ENCODE measurements around the gene PRDM16.
A peak's percentile ranks its signal among the peaks of the same experiment; 100 is the strongest.

Gene PRDM16

GRCh38 chr1:3481046-3481445, 412.0 kb downstream of the PRDM16 start:
- no peak for DNase-seq (ENCODE audit: low read depth)
- no peak overlapping the region for H3K4me3 ChIP-seq (ENCODE audit: low read depth, low read length)
- TF ChIP-seq, protein P1, sequence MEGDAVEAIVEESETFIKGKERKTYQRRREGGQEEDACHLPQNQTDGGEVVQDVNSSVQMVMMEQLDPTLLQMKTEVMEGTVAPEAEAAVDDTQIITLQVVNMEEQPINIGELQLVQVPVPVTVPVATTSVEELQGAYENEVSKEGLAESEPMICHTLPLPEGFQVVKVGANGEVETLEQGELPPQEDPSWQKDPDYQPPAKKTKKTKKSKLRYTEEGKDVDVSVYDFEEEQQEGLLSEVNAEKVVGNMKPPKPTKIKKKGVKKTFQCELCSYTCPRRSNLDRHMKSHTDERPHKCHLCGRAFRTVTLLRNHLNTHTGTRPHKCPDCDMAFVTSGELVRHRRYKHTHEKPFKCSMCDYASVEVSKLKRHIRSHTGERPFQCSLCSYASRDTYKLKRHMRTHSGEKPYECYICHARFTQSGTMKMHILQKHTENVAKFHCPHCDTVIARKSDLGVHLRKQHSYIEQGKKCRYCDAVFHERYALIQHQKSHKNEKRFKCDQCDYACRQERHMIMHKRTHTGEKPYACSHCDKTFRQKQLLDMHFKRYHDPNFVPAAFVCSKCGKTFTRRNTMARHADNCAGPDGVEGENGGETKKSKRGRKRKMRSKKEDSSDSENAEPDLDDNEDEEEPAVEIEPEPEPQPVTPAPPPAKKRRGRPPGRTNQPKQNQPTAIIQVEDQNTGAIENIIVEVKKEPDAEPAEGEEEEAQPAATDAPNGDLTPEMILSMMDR (conservative IDR thresholded peaks at IDR 0.05; ENCODE audit: low read depth, low read length), result no peak

DNA sequence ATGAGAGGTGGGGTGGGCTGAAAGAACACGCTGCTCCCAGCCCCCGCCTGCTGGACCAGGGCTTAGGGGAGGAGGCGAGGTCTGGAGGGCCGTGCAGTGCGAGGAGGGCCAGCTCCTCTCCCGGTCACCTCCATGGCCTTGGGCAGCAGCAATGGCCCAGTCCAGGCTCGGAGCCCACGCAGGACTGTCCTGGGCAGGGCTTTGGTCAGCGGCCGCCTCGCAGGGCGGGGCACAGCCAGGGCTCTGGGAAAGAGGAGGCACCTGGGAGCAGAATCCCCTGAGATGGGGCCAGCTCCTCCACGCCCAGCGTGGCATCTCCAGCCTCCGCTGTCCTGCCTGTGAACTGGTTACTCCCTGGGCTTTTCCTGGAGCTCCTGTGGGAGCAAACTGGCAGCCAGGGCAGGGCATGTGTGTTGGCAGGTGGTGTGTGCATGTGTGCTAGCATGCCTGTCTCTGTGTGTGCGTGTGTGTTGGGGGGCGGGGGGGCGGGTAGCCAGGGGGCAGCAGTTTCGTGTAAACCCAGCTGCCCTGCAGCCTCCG, 412.9 kb downstream of the PRDM16 start:
- H3K4me3 ChIP-seq (ENCODE audit: low read depth, low read length), result no peak overlapping the region
- TF ChIP-seq, protein P1 (conservative IDR thresholded peaks at IDR 0.05; ENCODE audit: low read depth, low read length), result no peak
- no peak for DNase-seq (ENCODE audit: low read depth)

DNA sequence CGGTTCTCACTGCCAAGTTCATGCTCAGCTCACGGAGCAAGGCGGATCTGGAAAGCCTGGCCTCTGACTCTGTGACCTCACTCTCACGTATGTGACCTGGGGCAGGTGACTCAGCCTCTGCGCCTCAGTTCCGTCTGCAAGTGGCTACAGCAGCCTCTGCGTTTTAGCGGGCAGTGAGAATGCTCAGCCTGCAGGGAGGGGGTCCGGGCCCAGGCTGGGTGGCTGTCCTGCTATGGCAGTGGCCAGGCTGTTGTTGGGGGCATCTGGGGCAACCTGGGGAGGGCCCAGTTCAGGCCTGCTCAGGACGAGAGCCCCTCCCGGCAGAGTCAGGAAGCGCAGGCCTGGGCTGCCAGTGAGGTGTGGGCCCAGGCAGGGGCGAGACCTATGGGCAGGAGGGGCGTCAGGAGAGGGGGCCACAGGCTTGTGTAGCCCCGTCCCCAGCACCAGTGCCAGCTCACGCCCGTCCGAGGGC, 413.4 kb downstream of the PRDM16 start:
- TF ChIP-seq, protein P1 (conservative IDR thresholded peaks at IDR 0.05; ENCODE audit: low read depth, low read length), result peak; percentile 17
- H3K4me3 ChIP-seq (ENCODE audit: low read depth, low read length), result no peak overlapping the region
- peak; percentile 50 for DNase-seq (ENCODE audit: low read depth)

DNA sequence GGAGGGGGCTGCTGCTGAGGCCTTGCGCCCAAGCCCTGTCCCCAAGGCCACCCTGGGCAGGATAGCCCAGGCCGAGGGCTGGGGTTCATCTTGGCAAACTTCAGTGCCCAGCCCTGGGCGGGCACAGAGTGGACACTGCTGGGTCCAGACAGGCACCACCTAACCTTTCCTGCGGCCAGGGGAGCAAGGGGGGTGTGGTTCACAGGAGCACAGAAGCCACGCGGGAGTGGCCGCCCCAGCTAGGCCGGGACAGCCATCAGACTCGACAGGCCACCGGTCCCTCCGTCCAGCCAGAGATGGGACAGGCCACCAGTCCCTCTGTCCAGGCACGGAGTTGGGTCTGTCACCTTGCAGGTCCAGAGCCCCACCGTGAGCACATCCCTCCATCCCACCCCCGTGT, 414.4 kb downstream of the PRDM16 start:
- no peak for DNase-seq (ENCODE audit: low read depth)
- TF ChIP-seq, protein P1 (conservative IDR thresholded peaks at IDR 0.05; ENCODE audit: low read depth, low read length), result no peak

DNA sequence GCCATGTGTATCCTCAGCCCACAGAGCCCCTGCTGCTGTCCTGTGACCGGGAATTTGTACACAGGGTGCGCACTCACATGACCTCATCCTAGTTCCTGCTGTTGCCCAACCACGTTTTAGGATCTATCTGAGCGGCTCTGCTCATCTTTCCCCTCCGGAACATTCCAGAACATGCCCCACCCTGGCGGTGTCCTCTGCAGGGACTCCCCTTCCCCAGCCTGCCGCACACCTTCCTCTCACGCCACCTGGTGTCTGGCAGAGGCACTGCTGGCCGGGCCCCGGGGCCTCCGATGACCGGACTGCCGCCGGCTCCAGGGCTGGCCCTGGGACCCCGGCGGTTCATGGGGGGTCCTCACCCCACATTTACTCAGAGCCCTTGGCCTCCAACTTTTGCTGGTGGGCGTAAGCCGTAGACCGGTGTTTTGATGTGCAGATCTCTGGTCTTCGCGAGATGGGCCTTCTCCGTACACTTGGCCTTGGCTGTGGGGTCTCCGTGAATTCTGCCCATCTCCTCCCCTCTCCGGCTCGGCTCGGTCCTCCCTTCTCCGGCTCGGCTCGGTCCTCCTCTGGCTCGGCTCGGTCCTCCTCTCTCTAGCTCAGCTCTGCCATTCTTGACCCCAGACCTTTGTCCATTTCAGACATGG, 414.9 kb downstream of the PRDM16 start:
- no peak overlapping the region for H3K4me3 ChIP-seq (ENCODE audit: low read depth, low read length)
- TF ChIP-seq, protein P1 (conservative IDR thresholded peaks at IDR 0.05; ENCODE audit: low read depth, low read length), result peak; percentile 90
- DNase-seq (ENCODE audit: low read depth), result peak; percentile 42

More for the DNA sequence above, 414.4 kb downstream of the PRDM16 start:
- H3K4me3 ChIP-seq (ENCODE audit: low read depth, low read length), result no peak overlapping the region

DNA sequence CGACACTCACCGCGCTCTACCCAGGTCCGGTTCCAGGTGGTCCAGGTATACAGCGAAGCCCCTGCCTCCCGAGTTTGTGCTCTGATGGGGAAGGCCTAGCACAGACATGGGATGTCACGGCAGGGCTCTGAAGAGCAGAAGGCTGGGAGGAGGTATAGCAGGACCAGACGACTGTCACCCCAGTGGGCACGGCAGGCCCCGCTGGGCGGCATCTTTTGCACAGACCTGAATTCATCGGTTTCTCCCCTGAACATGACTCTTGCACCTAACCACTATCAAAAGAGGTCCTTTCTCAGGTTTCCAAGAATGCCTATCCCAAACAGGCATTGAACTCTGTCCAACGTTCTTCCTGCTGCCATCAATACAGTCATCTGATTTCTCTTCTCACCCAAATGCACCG, 416.0 kb downstream of the PRDM16 start:
- DNase-seq (ENCODE audit: low read depth), result no peak
- no peak overlapping the region for H3K4me3 ChIP-seq (ENCODE audit: low read depth, low read length)
- TF ChIP-seq, protein P1 (conservative IDR thresholded peaks at IDR 0.05; ENCODE audit: low read depth, low read length), result no peak

All from choroid plexus epithelial cell (primary cell).